Body of pancreas (tissue), 4 donors: ENCODE measurements around the gene CIAPIN1. TPM values are rescaled to one million over a fixed set of nuclear protein-coding genes. Genes with fewer than 3 reads are reported as not detected.

Source experiments
- ATAC-seq: fragments of 150-250 bp; one replicate; pipeline ENCODE4 v1.9.1; 2016
- DNase-seq, 4 donors: peaks; one replicate each; pipeline ENCODE4 v3.0.0-alpha.2; 2019
- H3K27ac ChIP-seq, 4 donors: fragments of 200-600 bp; sonication (generic); 1 replicate in 3 of 4; 2 replicates in 1 of 4; pipeline versions ENCODE4 v1.5.1 to v1.6.1; 2016 to 2019; ENCODE audit warnings: mild to moderate bottlenecking in 1 of 4, mixed read lengths in 1 of 4, moderate library complexity in 1 of 4
- H3K27me3 ChIP-seq, 2 donors: fragments of 200-600 bp; sonication (generic); one replicate each; pipeline ENCODE4 v1.6.0; 2016; ENCODE audit warnings: mild to moderate bottlenecking in 1 of 2
- H3K36me3 ChIP-seq, 2 donors: fragments of 200-600 bp; sonication (generic); replicated peaks in 1 of 2; 2 replicates each; pipeline ENCODE4 v1.5.1; 2016; ENCODE audit warnings: low read depth in 2 of 2; ENCODE audit not compliant: insufficient read depth in 1 of 2
- H3K4me1 ChIP-seq: fragments of 200-600 bp; sonication (generic); one replicate; pipeline ENCODE4 v1.6.0; 2016
- H3K4me3 ChIP-seq, 2 donors: fragments of 200-600 bp; sonication (generic); 1 replicate in 1 of 2; 2 replicates in 1 of 2; pipeline ENCODE4 v1.5.1; 2016 to 2019
- H3K9me3 ChIP-seq, 3 donors: fragments of 200-600 bp; sonication (generic); 1 replicate in 2 of 3; 2 replicates in 1 of 3; pipeline ENCODE4 v1.5.1; 2016
- POLR2A ChIP-seq, 3 donors: fragments of 450-650 bp; IDR thresholded peaks; one replicate each; pipeline ENCODE4 v1.6.1; 2016; ENCODE audit warnings: antibody characterized with exemption in 3 of 3, mild to moderate bottlenecking in 2 of 3
- WGBS, 2 donors: methylation state at CpG; one replicate each; pipeline ENCODE4 v1.1.5; 2017; 5-methylcytosine and 5-hydroxymethylcytosine counted together
- intact Hi-C: fragments of 100-400 bp; cut with DNase I; formaldehyde crosslinking; loops from one replicate; pipeline ENCODE4 v1.15.1; 2023
- total RNA-seq, 2 donors: library from RNA; depleted of rRNA; stranded (reverse); fragments of >200 nt; gene quantifications; one replicate each; pipeline ENCODE4 v1.1.0, GENCODE V29; 2016
- TF ChIP-seq, protein P1 (sequence below), 7 experiments: fragments of 450-650 bp in 4 of 7; fragments of 200-600 bp in 3 of 7; sonication (generic) in 3 of 7; IDR thresholded peaks; one replicate each; pipeline ENCODE4 v1.5.1; 2016 to 2019; ENCODE audit warnings: antibody characterized with exemption in 7 of 7

Gene CIAPIN1
- total RNA-seq, 2 donors from 2014 or later = 13.5 to 19.4 TPM

DNA sequence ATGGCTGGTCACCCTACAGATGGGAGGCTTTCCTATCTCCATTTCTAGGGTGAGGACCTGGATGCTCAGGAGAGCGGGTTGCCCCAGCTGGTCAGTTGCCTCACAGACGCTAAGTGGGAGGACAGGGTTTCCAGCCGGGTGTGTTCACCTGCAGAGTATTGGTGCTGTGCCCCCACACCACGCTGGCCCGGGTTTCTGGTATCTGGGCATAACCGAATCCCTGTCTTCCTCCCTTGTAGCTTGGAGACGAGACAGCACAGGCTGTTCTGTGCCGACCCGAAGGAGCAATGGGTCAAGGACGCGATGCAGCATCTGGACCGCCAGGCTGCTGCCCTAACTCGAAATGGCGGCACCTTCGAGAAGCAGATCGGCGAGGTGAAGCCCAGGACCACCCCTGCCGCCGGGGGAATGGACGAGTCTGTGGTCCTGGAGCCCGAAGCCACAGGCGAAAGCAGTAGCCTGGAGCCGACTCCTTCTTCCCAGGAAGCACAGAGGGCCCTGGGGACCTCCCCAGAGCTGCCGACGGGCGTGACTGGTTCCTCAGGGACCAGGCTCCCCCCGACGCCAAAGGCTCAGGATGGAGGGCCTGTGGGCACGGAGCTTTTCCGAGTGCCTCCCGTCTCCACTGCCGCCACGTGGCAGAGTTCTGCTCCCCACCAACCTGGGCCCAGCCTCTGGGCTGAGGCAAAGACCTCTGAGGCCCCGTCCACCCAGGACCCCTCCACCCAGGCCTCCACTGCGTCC, 65.2 kb downstream of the CIAPIN1 start:
- intact Hi-C loops = no loop called here
- Histone ChIP-seq H3K36me3 (no peaks in the 10 kb centered on the region), H3K27me3 (no peaks in the 10 kb centered on the region), H3K27ac (no peak overlapping the region), H3K4me3 (no peak overlapping the region), H3K4me1 (peaks cover 7% of the 10 kb centered on the region), H3K9me3 (no peaks in the 10 kb centered on the region)
- no peak for ATAC-seq
- 86% methylated on average over 24 to 29 of the region's 35 CpGs for WGBS, 2 donors
- TF ChIP-seq POLR2A (IDR thresholded peaks at IDR 0.05) = no peak
- TF ChIP-seq, protein P1, sequence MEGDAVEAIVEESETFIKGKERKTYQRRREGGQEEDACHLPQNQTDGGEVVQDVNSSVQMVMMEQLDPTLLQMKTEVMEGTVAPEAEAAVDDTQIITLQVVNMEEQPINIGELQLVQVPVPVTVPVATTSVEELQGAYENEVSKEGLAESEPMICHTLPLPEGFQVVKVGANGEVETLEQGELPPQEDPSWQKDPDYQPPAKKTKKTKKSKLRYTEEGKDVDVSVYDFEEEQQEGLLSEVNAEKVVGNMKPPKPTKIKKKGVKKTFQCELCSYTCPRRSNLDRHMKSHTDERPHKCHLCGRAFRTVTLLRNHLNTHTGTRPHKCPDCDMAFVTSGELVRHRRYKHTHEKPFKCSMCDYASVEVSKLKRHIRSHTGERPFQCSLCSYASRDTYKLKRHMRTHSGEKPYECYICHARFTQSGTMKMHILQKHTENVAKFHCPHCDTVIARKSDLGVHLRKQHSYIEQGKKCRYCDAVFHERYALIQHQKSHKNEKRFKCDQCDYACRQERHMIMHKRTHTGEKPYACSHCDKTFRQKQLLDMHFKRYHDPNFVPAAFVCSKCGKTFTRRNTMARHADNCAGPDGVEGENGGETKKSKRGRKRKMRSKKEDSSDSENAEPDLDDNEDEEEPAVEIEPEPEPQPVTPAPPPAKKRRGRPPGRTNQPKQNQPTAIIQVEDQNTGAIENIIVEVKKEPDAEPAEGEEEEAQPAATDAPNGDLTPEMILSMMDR (IDR thresholded peaks at IDR 0.05) = no peak
- DNase-seq = no peak

DNA sequence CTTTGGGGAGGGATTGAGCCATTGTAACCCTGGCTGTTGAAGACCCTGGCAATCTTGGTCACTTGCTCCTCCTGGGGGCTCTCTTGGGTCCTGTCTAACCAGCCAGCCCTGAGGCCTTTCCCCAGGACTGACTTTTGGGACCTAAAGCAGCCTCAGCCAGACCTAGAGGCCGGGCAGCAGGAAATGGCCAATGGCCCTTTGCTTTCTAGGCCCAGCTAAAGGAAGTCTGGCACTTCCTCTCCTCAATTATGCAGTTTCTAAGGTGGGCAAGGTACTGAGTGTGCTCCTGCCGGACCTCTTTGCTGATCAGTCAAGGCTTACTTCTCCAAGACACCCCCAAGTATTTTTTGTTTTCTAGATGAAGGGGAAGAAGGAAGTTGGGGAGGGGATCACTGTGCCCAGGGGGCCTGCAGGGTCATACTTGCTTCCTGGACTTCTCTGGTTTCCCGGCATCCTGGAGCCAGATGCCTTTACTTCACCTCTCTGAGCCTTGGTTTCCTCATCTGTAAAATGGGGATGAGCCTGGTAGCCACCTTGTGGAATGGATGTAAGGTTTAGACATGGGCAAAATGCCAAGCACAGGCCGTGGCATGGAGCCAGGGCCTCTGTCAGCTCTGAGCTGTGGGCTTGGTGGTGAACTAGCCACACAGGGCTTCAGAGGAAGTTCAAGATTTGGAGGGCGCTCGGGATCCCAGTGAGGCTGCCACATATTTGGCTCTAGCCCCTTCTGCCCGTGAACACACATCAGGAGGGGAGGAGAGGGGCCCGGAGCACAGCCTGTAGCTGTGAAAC, 66.3 kb downstream of the CIAPIN1 start:
- TF ChIP-seq, protein P1 (IDR thresholded peaks at IDR 0.05) = no peak
- Histone ChIP-seq H3K36me3 (no peaks in the 10 kb centered on the region), H3K9me3 (no peaks in the 10 kb centered on the region), H3K4me1 (no peaks in the 10 kb centered on the region), H3K4me3 (no peak overlapping the region), H3K27ac (no peak overlapping the region), H3K27me3 (no peaks in the 10 kb centered on the region)
- ATAC-seq = no peak
- peak; percentile 36 to 52 (median 42) for DNase-seq
- 61 to 64% methylated on average over 6 to 8 of the region's 8 CpGs for whole genome bisulfite sequencing, 2 donors
- intact Hi-C loops = no loop called here

DNA sequence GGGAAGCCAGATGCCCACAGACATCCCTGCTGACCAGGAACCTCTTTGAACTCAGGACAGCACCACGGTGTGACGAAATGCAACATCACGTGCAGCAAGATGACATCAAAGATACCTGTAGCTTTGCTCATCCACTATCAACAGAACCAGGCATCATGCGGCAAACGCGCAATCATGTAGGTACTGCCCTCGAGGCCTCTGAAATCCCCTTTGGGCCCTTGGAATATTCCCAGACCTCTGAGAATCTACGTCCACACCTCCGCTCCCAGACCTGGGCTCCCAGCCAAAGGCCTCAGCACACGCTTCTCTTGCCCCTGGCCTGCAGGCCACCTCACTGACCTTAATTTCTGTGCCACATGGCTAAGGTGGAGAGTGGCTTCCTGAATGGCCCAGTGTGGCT, 67.6 kb downstream of the CIAPIN1 start:
- Histone ChIP-seq H3K27me3 (no peaks in the 10 kb centered on the region), H3K27ac (no peak overlapping the region), H3K9me3 (no peaks in the 10 kb centered on the region), H3K4me1 (peaks cover under 1% of the 10 kb centered on the region), H3K4me3 (no peak overlapping the region), H3K36me3 (no peaks in the 10 kb centered on the region)
- 70 to 74% methylated on average over 10 of the region's 10 CpGs for WGBS, 2 donors
- DNase-seq = no peak
- TF ChIP-seq, protein P1 (IDR thresholded peaks at IDR 0.05) = no peak
- no peak for TF ChIP-seq POLR2A (IDR thresholded peaks at IDR 0.05)
- no peak for ATAC-seq
- intact Hi-C loops = no loop called here

Other genes with a start within 250 kb of the CIAPIN1 start
- gene ARL2BP, start 202.1 kb downstream of the CIAPIN1 start, total RNA-seq = 10 to 100 TPM; 15.8 to 21.5 TPM
- 10 to 100 TPM; 32.9 to 43.2 TPM for gene PLLP, start 162.7 kb downstream of the CIAPIN1 start, total RNA-seq
- not detected for gene CCL22, start 88.6 kb downstream of the CIAPIN1 start, total RNA-seq
- 10 to 100 TPM; 14.5 to 19.1 TPM for gene CX3CL1, start 74.9 kb downstream of the CIAPIN1 start, total RNA-seq
- not detected for gene CCL17, start 42.6 kb downstream of the CIAPIN1 start, total RNA-seq
- gene COQ9, start 94 bp upstream of the CIAPIN1 start, total RNA-seq = 10 to 100 TPM; 38.7 to 56.0 TPM
- gene POLR2C, start 15.3 kb upstream of the CIAPIN1 start, total RNA-seq = 10 to 100 TPM; 34.9 to 77.3 TPM
- 10 to 100 TPM; 33.0 to 36.1 TPM for gene DOK4, start 39.1 kb upstream of the CIAPIN1 start, total RNA-seq
- 10 to 100 TPM; 10.6 to 22.4 TPM for gene CCDC102A, start 89.2 kb upstream of the CIAPIN1 start, total RNA-seq
- gene ADGRG5, start 95.3 kb upstream of the CIAPIN1 start, total RNA-seq = under 1 TPM; 0.78 to 0.99 TPM
- 10 to 100 TPM; 53.7 to 61.6 TPM for gene ADGRG1, start 181.2 kb upstream of the CIAPIN1 start, total RNA-seq
- gene ADGRG3, start 220.9 kb upstream of the CIAPIN1 start, total RNA-seq = 1 to 10 TPM; 2.0 to 6.0 TPM
- gene DRC7, start 247.4 kb upstream of the CIAPIN1 start, total RNA-seq = 1 to 10 TPM in 1 of 2 donors, not detected in 1; 1.3 TPM